LNCaP clone FGC (cell line): ENCODE measurements around the gene COMTD1.
"Not testable (repeated sequence)": the region's sequence is repeated elsewhere in the genome, so short reads cannot be mapped to it uniquely, and the experiment has no call there.

ENCODE experiments used
- DNase-seq: peaks from one replicate; pipeline ENCODE4 v3.0.0-alpha.2; 2011; ENCODE audit warnings: low read depth
- H3K4me3 ChIP-seq: 2 replicates; pipeline ENCODE4 v1.5.1; 2011; ENCODE audit warnings: mild to moderate bottlenecking, low read depth, low read length, control low read depth
- CTCF ChIP-seq: IDR thresholded peaks from 2 replicates; pipeline ENCODE4 v1.5.1; 2012; ENCODE audit warnings: mild to moderate bottlenecking; ENCODE audit not compliant: control insufficient read depth, insufficient read depth; ENCODE audit errors: extremely low read depth

Gene COMTD1

GRCh38 chr10:75207857-75208144, 28.0 kb downstream of the COMTD1 start:
- DNase-seq = no peak

GRCh38 chr10:75207079-75207856, 28.5 kb downstream of the COMTD1 start:
- no peak for DNase-seq
- H3K4me3 ChIP-seq = no peak overlapping the region
- no peak for TF ChIP-seq CTCF

More at GRCh38 chr10:75207857-75208144, 28.0 kb downstream of the COMTD1 start:
- no peak for TF ChIP-seq CTCF
- no peak overlapping the region for H3K4me3 ChIP-seq

DNA sequence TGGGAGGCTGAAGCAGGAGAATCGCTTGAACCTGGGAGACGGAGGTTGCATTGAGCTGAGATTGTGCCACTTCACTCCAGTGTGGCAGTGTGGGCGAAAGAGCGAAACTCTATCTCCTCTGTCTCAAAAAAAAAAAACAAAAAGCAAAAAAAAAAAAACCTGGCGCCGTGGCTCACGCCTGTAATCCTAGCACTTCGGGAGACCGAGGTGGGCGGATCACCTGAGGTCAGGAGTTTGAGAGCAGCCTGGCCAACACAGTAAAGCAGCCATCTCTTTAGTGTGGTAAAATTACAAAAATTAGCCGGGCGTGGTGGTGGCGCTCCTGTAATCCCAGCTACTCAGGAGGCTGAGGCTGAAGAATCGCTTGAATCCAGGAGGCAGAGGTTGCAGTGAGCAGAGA, 29.1 kb downstream of the COMTD1 start:
- not testable (repeated sequence) for DNase-seq, H3K4me3 ChIP-seq

DNA sequence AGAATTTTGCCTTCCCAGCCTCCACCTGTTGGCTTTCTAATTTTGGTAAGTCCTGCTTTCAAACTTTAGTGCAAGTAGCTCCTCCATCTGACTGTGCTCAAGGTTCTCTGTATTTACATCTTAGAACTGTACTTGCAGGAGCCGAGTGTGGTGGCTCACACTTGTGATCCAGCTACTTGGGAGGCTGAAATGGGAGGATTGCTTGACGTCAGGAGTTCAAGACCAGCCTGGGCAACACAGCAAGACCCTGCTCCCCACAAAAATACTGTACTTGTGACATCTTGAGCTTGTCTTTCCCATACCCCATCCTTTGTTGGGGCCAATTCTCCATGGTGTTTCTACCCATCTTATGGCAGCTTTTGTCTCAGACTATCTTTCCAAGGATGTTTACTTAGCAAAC, 29.8 kb downstream of the COMTD1 start:
- H3K4me3 ChIP-seq = no peak overlapping the region
- no peak for TF ChIP-seq CTCF
- DNase-seq = no peak

GRCh38 chr10:75203724-75204123, 32.0 kb downstream of the COMTD1 start:
- DNase-seq = no peak
- TF ChIP-seq CTCF = no peak
- H3K4me3 ChIP-seq = no peak overlapping the region

GRCh38 chr10:75203046-75203620, 32.6 kb downstream of the COMTD1 start:
- not testable (repeated sequence) for H3K4me3 ChIP-seq, DNase-seq

DNA sequence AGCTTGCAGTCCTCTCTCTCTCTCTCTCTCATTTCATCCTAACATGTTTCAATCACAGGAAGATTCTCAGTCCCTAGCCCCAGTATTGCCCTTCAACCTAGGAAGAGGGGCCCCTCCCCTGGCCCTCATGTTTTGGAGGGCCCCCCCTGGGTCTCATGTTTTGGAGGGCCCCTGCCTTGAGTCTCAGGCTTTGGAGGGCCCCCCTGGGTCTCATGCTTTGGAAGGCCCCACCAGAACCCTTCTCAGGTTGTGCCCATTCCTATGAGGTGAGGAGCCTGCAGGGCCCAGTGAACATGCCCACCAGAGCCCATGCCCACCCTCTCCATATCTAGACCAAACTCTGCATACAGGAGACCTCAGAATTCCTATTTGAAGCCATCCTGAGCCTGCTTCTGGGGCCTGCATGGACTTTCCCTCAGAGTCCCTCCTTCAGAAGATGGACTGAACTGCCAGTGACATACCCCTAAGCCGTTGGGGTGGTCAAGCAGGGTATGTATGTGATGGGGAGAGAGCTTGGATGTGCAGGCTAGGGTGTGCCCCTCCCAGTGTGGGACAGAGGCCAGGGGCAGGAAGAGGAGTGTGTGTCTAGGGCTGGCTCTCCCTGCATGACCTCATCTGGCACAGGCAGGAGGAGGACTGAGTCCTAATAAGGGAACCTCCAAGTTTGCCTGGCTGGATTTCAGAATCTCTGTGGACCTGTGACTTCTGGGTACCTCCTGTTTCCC, 33.3 kb downstream of the COMTD1 start:
- no peak overlapping the region for H3K4me3 ChIP-seq
- TF ChIP-seq CTCF = no peak
- peak; percentile 61 for DNase-seq

- DNase-seq = no peak
- no peak for TF ChIP-seq CTCF
- H3K4me3 ChIP-seq = no peak overlapping the region
These were observed 33.9 kb downstream of the COMTD1 start for GRCh38 chr10:75201793-75202307.

GRCh38 chr10:75199949-75200348, 35.8 kb downstream of the COMTD1 start:
- H3K4me3 ChIP-seq, DNase-seq: not testable (repeated sequence)
